IgD-negative memory B cell (primary cell): ENCODE measurements around the gene POU2F2. TPM values are rescaled to one million over a fixed set of nuclear protein-coding genes. Genes with fewer than 3 reads are reported as not detected.

Source experiments
- H3K27ac Mint-ChIP-seq, 3 donors: one replicate each; pipeline ENCODE4 v1.8.0; 2020 to 2022; ENCODE audit warnings: mild to moderate bottlenecking in 3 of 3, mixed read lengths in 3 of 3, moderate library complexity in 1 of 3
- H3K27me3 Mint-ChIP-seq: one replicate; pipeline ENCODE4 v1.8.0; 2021; ENCODE audit warnings: mixed read lengths
- H3K36me3 Mint-ChIP-seq: one replicate; pipeline ENCODE4 v1.8.0; 2020; ENCODE audit warnings: mild to moderate bottlenecking, mixed read lengths
- H3K4me1 Mint-ChIP-seq, 3 donors: one replicate each; pipeline ENCODE4 v1.8.0; 2020 to 2022; ENCODE audit warnings: mixed read lengths in 3 of 3, mild to moderate bottlenecking in 1 of 3
- H3K4me3 Mint-ChIP-seq, 4 donors: one replicate each; pipeline ENCODE4 v1.8.0; 2020 to 2022; ENCODE audit warnings: mild to moderate bottlenecking in 4 of 4, mixed read lengths in 4 of 4, moderate library complexity in 3 of 4
- H3K9me3 Mint-ChIP-seq, 3 donors: one replicate each; pipeline ENCODE4 v1.8.0; 2020 to 2021; ENCODE audit warnings: mixed read lengths in 3 of 3, mild to moderate bottlenecking in 1 of 3
- polyA plus RNA-seq: library from polyadenylated mRNA; unstranded; fragments of 300-500 nt; fragmentation: Illumina TruSeq; gene quantifications from one replicate; pipeline ENCODE4 v1.2.3, GENCODE V29; 2021

POU2F2 gene
- polyA plus RNA-seq, 1 donor from 2014 or later = 89.1 TPM

DNA sequence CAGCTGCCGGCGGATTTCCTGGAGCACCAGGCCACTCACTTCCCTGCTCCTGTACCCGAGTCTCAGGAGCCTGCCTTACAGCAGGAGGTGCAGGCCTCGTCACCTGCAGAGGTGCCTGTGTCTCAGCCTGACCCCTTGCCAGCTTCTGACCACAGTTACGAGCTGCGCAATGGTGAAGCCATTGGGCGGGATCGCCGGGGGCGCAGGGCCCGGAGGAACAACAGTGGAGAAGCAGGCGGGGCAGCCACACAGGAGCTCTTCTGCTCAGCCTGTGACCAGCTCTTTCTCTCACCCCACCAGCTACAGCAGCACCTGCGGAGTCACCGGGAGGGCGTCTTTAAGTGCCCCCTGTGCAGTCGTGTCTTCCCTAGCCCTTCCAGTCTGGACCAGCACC lies 53.0 kb downstream of the POU2F2 start:
- H3K36me3 Mint-ChIP-seq = peaks cover 3% of the 10 kb centered on the region
- no peak overlapping the region for H3K4me3 Mint-ChIP-seq
- H3K27ac Mint-ChIP-seq = no peak overlapping the region
- peaks cover 14 to 39% (median 33%) of the 10 kb centered on the region in 3 donors for H3K4me1 Mint-ChIP-seq
- no peaks in the 10 kb centered on the region for H3K9me3 Mint-ChIP-seq
- peaks cover 2% of the 10 kb centered on the region for H3K27me3 Mint-ChIP-seq

DNA sequence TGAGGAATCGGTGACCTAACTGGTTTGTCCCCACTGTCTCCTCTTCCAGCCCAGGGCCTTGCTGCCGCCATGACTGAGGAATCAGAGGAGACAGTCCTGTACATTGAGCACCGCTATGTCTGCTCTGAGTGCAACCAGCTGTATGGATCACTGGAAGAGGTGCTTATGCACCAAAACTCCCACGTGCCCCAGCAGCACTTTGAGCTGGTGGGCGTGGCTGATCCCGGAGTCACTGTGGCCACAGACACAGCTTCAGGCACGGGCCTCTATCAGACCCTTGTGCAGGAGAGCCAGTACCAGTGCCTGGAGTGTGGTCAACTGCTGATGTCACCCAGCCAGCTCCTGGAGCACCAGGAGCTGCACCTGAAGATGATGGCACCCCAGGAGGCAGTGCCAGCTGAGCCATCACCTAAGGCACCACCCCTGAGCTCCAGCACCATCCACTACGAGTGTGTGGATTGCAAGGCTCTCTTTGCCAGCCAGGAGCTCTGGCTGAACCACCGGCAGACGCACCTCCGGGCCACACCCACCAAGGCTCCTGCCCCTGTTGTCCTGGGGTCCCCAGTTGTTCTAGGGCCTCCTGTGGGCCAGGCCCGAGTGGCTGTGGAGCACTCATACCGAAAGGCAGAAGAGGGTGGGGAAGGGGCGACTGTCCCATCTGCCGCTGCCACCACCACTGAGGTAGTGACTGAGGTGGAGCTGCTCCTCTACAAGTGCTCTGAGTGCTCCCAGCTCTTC lies 53.5 kb downstream of the POU2F2 start:
- Mint-ChIP-seq H3K36me3 (peaks cover 3% of the 10 kb centered on the region), H3K4me1 (peaks cover 14 to 39% (median 33%) of the 10 kb centered on the region in 3 donors), H3K9me3 (no peaks in the 10 kb centered on the region), H3K27ac (no peak overlapping the region), H3K4me3 (peak overlapping the region in 3 of 4 donors; percentile 30 to 97 (median 81)), H3K27me3 (peaks cover 2% of the 10 kb centered on the region)

DNA sequence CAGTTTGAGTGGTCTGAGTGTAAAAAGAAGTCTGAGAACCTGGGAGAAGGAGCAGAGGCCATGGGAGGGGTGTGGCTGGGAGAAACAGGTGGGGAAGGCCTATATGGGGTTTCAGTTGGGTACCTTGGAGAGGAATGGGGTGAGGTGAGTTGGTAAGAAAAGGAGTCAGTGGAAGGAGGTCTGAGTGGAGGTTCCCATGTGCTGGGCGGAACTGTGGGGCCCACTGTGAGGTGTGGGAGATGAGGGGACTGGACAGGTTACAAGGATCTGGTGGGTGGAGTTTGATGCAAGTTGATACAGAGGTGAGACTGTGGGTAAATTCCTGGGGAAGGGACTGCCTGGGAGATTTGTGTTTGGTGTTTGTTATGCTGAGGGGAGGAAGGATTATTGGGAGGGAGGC lies 54.2 kb downstream of the POU2F2 start:
- Mint-ChIP-seq H3K4me1 (peaks cover 14 to 39% (median 33%) of the 10 kb centered on the region in 3 donors), H3K27me3 (peaks cover 2% of the 10 kb centered on the region), H3K9me3 (no peaks in the 10 kb centered on the region), H3K27ac (peak overlapping the region in 2 of 3 donors; percentile 36 to 99), H3K36me3 (peaks cover 3% of the 10 kb centered on the region), H3K4me3 (peak overlapping the region in 3 of 4 donors; percentile 30 to 97 (median 81))

DNA sequence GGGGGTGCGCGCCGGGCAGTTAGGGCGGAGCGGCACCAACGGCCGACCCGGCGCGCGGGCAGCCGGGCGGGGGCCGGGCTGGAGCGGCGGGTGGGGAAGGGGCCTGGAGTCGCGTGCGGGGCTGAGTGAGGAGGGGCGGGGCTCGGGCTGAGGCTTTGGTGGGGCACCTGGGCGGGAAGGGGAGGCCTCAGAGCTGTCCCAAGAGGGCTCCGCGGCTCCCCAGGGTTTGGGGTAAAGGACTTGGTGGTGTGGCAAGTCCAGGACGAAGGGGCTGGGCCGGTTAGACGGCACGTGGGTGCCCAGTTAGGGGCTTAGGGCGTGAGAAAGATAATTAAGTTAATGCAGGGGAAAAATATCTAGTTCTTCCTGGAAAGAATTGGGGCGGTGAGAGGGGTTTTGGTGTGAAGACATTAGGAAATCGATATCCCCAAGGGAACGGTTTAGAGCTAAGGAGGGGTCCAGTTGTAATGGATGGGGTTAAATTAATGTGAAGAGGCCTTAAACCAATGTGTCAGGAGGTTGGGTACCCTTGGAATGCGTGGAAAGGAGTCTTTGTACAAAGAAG lies 55.8 kb downstream of the POU2F2 start:
- H3K4me1 Mint-ChIP-seq = peaks cover 9 to 32% (median 30%) of the 10 kb centered on the region in 3 donors
- peaks cover 2% of the 10 kb centered on the region for H3K36me3 Mint-ChIP-seq
- H3K4me3 Mint-ChIP-seq = peak overlapping the region; percentile 81 to 97 (median 92)
- no peaks in the 10 kb centered on the region for H3K9me3 Mint-ChIP-seq
- peak overlapping the region; percentile 85 to 99 (median 91) for H3K27ac Mint-ChIP-seq
- peaks cover 2% of the 10 kb centered on the region for H3K27me3 Mint-ChIP-seq

DNA sequence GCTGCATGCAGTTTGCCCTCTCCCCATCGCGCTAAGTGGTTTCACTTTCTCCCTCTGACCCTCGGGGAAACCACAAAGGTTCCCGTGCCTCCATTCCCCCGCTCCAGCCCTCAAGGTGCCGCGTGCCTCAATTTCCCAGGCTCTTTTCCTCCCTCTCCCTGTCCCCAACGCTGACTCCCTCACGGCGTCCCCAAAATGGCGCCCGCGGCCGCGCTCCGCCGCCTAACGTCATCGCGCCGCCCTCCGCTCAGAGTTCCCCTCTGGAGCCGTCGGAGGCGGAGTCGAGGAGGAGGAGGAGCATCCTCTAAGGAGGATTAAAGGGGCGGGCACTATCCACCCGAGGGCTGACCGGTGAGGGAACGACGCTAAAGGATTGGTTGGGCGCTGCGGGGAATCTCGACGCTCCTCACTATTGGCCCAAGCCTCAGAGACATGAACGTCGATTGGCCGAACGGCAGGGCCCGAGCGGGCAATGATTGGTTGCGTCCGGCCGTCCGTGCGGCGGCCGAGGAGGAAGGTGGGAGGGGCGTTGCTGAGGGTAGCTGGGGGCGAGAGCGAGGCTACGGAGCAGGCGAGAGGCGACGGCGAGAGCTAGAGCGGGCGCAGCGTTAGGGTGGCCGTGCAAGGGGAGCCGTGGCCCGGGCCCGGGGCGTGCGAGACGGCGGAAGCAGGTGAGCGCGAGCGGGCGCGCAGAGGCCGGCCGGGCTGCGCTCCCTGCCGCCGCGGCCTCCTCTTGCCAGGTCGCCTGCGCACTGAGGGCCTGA lies 56.4 kb downstream of the POU2F2 start, which contains the start of gene ZNF574:
TSS of gene ZNF574 (plus strand) at position 551 of the 764 bp plus-strand sequence. CDS start 2,441 bp downstream, outside the sequence.
- Mint-ChIP-seq H3K36me3 (peaks cover 2% of the 10 kb centered on the region), H3K4me3 (peak within 1 kb of the TSS; percentile 81 to 98 (median 96)), H3K27me3 (peaks cover 4% of the 10 kb centered on the region), H3K27ac (peak within 1 kb of the TSS; percentile 85 to 100 (median 99)), H3K9me3 (no peaks in the 10 kb centered on the region), H3K4me1 (peaks cover 7 to 32% (median 27%) of the 10 kb centered on the region in 3 donors)

DNA sequence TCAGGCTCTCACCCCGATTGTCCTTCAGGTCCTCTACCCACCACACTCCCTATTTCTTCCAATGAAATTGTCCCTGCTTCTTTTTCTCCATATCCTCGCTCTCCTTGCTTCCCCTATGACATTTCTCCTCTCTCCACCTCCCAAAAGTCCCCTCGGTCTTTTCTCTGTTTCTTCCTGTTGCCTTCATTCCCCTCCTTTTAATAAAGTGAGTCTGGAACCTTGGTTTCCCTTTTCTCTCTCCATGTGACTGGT lies 57.0 kb downstream of the POU2F2 start:
- peaks cover 4% of the 10 kb centered on the region for H3K27me3 Mint-ChIP-seq
- H3K4me1 Mint-ChIP-seq = peaks cover 7 to 32% (median 27%) of the 10 kb centered on the region in 3 donors
- no peaks in the 10 kb centered on the region for H3K9me3 Mint-ChIP-seq
- H3K36me3 Mint-ChIP-seq = peaks cover 2% of the 10 kb centered on the region
- H3K27ac Mint-ChIP-seq = peak overlapping the region; percentile 80 to 100 (median 99)
- peak overlapping the region; percentile 81 to 98 (median 96) for H3K4me3 Mint-ChIP-seq

DNA sequence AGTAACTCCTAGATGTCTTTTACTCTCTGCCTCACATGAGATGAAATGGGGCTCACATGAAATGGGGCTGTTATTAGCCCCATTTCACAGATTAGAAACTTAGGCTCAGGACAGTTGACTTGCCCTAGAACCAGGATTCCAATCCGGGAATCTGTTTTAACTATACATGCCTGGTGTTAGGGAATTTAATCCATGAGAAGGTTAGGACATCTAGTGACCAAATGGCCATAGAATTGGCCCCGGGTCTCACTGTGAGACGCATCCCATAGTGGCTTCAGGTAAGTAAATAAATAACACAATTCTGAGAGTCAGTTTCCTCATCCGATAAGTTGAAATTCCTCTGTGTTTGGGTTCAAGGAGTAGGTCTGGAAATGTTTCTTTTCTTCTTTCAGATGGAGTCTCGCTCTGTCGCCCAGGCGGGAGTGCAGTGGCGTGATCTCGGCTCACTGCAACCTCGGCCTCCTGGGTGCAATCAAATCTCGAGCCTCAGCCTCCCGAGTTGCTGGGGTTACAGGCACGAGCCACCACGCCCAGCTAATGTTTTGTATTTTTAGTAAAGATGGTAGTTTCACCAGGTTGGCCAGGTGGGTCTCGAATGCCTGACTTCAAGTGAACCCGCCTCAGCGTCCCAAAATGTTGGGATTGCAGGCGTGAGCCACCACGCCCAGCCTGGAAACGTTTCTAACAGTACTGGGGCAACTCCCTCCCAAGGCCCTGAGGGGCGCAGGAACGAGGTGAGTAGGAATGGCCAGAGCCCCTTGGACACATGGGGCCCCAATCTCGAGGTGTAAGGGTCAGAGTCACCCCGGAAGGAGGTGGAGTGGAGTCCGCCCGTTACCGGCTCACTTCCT lies 57.5 kb downstream of the POU2F2 start:
- Mint-ChIP-seq H3K27me3 (peaks cover 4% of the 10 kb centered on the region), H3K27ac (peak overlapping the region; percentile 80 to 100 (median 99)), H3K4me3 (peak overlapping the region; percentile 81 to 98 (median 96)), H3K9me3 (no peaks in the 10 kb centered on the region), H3K36me3 (peaks cover 2% of the 10 kb centered on the region), H3K4me1 (peaks cover 7 to 32% (median 27%) of the 10 kb centered on the region in 3 donors)

DNA sequence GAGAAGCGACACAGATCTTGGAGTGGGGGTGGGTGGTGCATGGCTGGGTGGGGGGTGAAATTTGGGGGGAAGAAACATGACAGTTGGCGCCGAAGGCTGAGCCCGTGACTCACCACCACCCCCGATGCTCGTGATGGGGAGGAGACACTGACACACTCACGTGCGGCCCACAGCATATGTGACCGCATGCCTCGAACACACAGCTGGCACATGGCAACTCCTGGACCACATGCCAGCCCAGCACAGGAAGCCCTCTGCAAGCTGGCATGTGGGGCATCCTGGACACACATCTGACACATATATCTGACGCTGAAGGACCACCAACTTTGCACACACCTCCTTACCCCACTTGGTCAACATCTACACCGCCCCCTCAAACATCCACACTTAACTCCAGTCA lies 61.0 kb downstream of the POU2F2 start:
- Mint-ChIP-seq H3K36me3 (peaks cover 2% of the 10 kb centered on the region), H3K27me3 (peaks cover 2% of the 10 kb centered on the region), H3K4me1 (peaks cover 0 to 16% (median 8%) of the 10 kb centered on the region in 3 donors), H3K9me3 (no peaks in the 10 kb centered on the region), H3K4me3 (peak overlapping the region in 1 of 4 donors; percentile 34), H3K27ac (no peak overlapping the region)

DNA sequence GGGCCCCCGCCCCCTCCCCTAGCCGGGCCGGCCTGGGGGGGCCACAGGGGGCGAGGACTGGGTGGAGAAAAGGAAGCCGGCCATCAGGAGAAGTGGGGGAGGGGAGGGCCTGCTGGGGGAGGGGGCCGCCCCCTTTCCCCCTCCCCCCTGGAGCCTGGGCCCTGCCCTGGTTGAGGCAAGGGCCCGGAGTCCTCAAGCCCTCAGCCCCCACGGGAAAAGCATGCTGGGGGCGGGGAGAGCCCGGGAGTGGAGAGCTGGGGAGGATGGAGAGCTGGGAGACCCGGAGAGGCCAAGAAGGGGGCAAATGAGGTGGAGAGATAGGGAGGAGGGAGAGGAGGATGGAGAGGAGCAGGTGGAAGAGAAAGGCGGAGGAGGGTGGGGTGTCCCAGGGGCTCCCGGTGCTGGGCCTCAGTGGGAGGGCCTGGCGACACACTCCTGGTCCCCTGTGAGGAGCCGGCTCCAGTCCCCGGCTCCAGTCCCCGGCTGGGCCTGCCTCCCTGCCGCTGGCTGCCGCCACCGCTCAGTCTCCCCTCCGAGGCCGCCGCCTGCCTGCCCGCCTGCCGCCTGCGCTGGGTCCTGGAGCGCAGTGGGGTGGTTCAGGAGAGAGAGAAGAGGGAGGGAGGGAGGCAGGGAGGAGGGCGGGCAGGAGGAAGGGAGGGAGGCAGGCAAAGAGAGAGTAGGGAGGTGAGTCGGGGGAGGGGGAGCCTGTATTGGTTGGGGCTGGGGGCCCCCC lies 62.5 kb downstream of the POU2F2 start, which contains the start of gene GRIK5:
TSS of gene GRIK5 (minus strand) at position 588 of the 733 bp plus-strand sequence. CDS start 4,436 bp downstream, outside the sequence.
- Mint-ChIP-seq H3K27me3 (peaks cover 8% of the 10 kb centered on the region), H3K36me3 (no peaks in the 10 kb centered on the region), H3K4me3 (no peak within 1 kb of the TSS), H3K4me1 (peaks cover 0 to 4% (median 2%) of the 10 kb centered on the region in 3 donors), H3K9me3 (no peaks in the 10 kb centered on the region), H3K27ac (peak within 1 kb of the TSS in 1 of 3 donors; percentile 6)

DNA sequence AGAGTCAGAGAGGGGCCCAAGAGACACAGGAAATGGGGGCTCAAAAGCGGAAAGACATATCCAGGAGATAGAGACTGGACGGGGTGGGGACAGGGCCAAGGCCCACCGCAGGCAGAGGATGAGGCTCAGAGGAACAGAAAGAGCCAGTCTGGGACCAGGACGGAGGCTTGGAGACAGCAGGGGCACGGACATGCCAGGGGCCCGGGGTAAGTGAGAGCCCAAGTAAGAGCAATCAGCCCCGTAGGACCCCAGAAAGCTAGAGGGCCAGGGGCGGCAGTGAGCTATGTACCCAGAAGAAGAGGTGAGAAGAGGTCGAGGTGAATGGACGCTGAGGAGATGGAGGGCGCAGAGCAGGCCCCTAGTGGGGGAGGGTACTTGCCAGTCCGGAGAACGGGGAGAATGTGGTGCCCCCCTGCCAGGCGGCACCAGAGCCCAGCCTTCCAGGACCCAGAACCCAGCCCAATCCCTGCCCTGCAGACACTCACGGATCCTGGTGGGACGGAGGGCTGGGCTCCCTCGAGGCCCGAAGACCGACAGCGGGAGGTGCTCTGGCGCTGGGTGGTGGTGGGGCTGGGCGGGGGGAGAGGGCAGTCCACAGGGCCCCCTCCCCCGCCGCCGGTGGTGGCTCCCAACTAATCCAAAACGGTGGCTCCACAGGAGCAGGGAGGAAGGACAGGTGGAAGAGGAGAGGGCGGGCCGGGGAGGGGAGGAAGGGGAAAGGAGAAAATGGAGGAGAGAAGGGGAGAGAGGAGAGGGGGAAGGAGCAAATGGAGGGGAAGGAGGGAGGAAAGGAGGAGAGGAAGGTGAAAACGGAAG lies 63.3 kb downstream of the POU2F2 start:
- H3K27ac Mint-ChIP-seq = no peak overlapping the region
- no peak overlapping the region for H3K4me3 Mint-ChIP-seq
- H3K9me3 Mint-ChIP-seq = no peaks in the 10 kb centered on the region
- no peaks in the 10 kb centered on the region for H3K36me3 Mint-ChIP-seq
- no peaks in the 10 kb centered on the region for H3K4me1 Mint-ChIP-seq
- H3K27me3 Mint-ChIP-seq = peaks cover 11% of the 10 kb centered on the region

DNA sequence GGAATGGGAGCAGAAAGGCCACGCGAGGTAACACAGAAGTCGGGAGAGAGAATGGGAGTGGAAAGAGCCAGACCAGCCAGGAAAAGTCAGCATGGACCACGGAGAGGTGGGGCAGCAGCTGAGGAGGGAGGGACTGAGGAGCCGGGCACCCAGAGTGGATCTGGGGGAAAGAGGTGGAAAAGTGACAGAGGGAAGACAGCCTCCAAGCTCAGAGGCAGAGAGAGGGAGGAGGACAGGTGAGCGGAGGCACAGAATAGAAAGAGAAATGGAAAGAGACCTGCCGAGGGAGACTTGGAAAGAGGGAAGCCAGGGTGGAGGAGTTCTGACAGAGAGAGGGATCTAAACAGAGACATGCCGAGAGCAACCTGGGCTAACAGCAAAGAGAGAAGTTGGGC lies 63.9 kb downstream of the POU2F2 start:
- no peak overlapping the region for H3K4me3 Mint-ChIP-seq
- H3K27ac Mint-ChIP-seq = no peak overlapping the region
- H3K4me1 Mint-ChIP-seq = no peaks in the 10 kb centered on the region
- H3K9me3 Mint-ChIP-seq = no peaks in the 10 kb centered on the region
- H3K27me3 Mint-ChIP-seq = peaks cover 11% of the 10 kb centered on the region
- H3K36me3 Mint-ChIP-seq = no peaks in the 10 kb centered on the region

DNA sequence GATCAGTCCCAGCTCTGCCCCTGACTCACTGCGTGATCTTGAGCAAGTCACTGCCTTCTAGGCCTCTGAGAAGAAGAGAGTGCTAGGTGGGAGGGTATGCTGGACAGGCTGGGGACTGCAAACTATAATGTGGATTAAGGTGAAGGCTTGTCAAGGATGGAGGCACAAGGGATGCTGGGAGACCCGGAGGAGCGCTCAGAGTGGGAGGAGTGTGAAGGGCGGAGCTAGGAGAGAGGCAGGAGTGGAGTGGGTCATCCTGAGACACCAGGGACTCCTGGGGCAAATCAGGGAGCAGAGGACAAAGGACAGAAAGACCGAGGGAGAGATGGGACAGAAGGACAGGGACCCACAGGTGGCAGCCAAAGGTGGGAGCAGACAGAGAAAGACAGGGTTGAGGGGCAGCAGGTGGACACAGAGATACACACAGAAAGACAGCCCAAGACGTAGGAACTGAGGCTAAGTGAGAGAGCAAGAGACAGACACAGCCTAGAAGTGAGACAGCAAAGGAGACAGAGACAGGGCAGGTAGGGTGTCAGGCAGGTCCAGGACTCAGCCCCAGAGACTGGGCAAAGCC lies 64.8 kb downstream of the POU2F2 start:
- no peak overlapping the region for H3K27ac Mint-ChIP-seq
- no peaks in the 10 kb centered on the region for H3K36me3 Mint-ChIP-seq
- no peaks in the 10 kb centered on the region for H3K9me3 Mint-ChIP-seq
- no peak overlapping the region for H3K4me3 Mint-ChIP-seq
- H3K4me1 Mint-ChIP-seq = no peaks in the 10 kb centered on the region
- peaks cover 14% of the 10 kb centered on the region for H3K27me3 Mint-ChIP-seq
